ENCODE measurements around the gene BPIFB4. TPM values are rescaled to one million over a fixed set of nuclear protein-coding genes. Genes with fewer than 3 reads are reported as not detected.

Gene BPIFB4
- total and polyA plus RNA-seq, 2 donors (not counting 3 experiments of a cell fraction or from before 2014, with no cell fraction given) = not detected

GRCh38 chr20:33124261-33124660 lies 44.8 kb downstream of the BPIFB4 start:
- no peak overlapping the region for H3K4me2 ChIP-seq (ENCODE audit: insufficient read depth, low read length)
- no peak for FAIRE-seq
- H3K9me3 ChIP-seq (replicated peaks; ENCODE audit: control insufficient read depth, insufficient read depth, low read length) = no peaks in the 10 kb centered on the region
- DNase-seq (ENCODE audit: low read depth, low spot score) = no peak
- no peaks in the 10 kb centered on the region for H4K20me1 ChIP-seq (replicated peaks; ENCODE audit: control insufficient read depth, extremely low read depth, insufficient read depth, low read length)
- ChIA-PET POLR2A (no interaction called here), CTCF (no interaction called here)
- no TSS peak for BruUV-seq (replicated peaks)
- H3K27me3 ChIP-seq (ENCODE audit: control insufficient read depth in 2 of 2, insufficient read depth in 2 of 2, low read length in 2 of 2) = no peaks in the 10 kb centered on the region
- dilution Hi-C loops (cut with MboI; ENCODE audit: extremely low pct_ligation_motif_present, low sequenced_read_pairs) = no loop called here
- no peaks in the 10 kb centered on the region for H3K4me1 ChIP-seq (ENCODE audit: control insufficient read depth, extremely low read depth, insufficient read depth, low read length)
- intact Hi-C loops (cut with micrococcal nuclease) = no loop called here
- H3K9me1 ChIP-seq (replicated peaks; ENCODE audit: control insufficient read depth, extremely low read depth, insufficient read depth, low read length) = no peaks in the 10 kb centered on the region
- TF ChIP-seq POLR2A (IDR thresholded peaks at IDR 0.05; ENCODE audit: low read depth, low read length) (no peak), CTCF (IDR thresholded peaks at IDR 0.05; ENCODE audit: extremely low read depth in 1 of 2, insufficient read depth in 1 of 2, low read depth in 1 of 2, low read length in 2 of 2) (no peak), MYC (IDR thresholded peaks at IDR 0.05; ENCODE audit: low read depth, low read length) (no peak), JUN (IDR thresholded peaks at IDR 0.05; ENCODE audit: borderline replicate concordance, insufficient read depth, insufficient read length, low read depth) (no peak), FOS (IDR thresholded peaks at IDR 0.05; ENCODE audit: borderline replicate concordance, insufficient read depth, low read length) (no peak), POLR2AphosphoS5 (IDR thresholded peaks at IDR 0.05; ENCODE audit: insufficient read depth, low read depth, low read length) (no peak), EZH2 (IDR thresholded peaks at IDR 0.05; ENCODE audit: borderline replicate concordance, low read depth, low read length, severe bottlenecking) (no peak)
- H3K4me3 ChIP-seq (replicated peaks in 1 of 3; ENCODE audit: insufficient read depth in 1 of 3, low read depth in 1 of 3, low read length in 3 of 3) = no peak overlapping the region
- H3K9ac ChIP-seq (replicated peaks; ENCODE audit: extremely low read depth, insufficient read depth, low read length) = no peak overlapping the region
- H3K27ac ChIP-seq (ENCODE audit: insufficient read depth, low read depth, low read length) = no peak overlapping the region
- no peak overlapping the region for H2AFZ ChIP-seq (ENCODE audit: low read depth, low read length)
- H3K79me2 ChIP-seq (ENCODE audit: control insufficient read depth, insufficient read depth, low read length) = no peaks in the 10 kb centered on the region
- no peaks in the 10 kb centered on the region for H3K36me3 ChIP-seq (ENCODE audit: control insufficient read depth in 2 of 2, extremely low read depth in 1 of 2, insufficient read depth in 2 of 2, low read length in 2 of 2)

GRCh38 chr20:33124994-33125393 lies 45.6 kb downstream of the BPIFB4 start:
- H3K79me2 ChIP-seq (ENCODE audit: control insufficient read depth, insufficient read depth, low read length) = no peaks in the 10 kb centered on the region
- H2AFZ ChIP-seq (ENCODE audit: low read depth, low read length) = no peak overlapping the region
- dilution Hi-C loops (cut with MboI; ENCODE audit: extremely low pct_ligation_motif_present, low sequenced_read_pairs) = no loop called here
- H3K36me3 ChIP-seq (ENCODE audit: control insufficient read depth in 2 of 2, extremely low read depth in 1 of 2, insufficient read depth in 2 of 2, low read length in 2 of 2) = no peaks in the 10 kb centered on the region
- H3K4me3 ChIP-seq (replicated peaks in 1 of 3; ENCODE audit: insufficient read depth in 1 of 3, low read depth in 1 of 3, low read length in 3 of 3) = no peak overlapping the region
- POLR2A ChIA-PET = no interaction called here
- no peaks in the 10 kb centered on the region for H4K20me1 ChIP-seq (replicated peaks; ENCODE audit: control insufficient read depth, extremely low read depth, insufficient read depth, low read length)
- no peak for DNase-seq (ENCODE audit: low read depth, low spot score)
- intact Hi-C loops (cut with micrococcal nuclease) = no loop called here
- H3K27me3 ChIP-seq (ENCODE audit: control insufficient read depth in 2 of 2, insufficient read depth in 2 of 2, low read length in 2 of 2) = no peaks in the 10 kb centered on the region
- H3K9ac ChIP-seq (replicated peaks; ENCODE audit: extremely low read depth, insufficient read depth, low read length) = no peak overlapping the region
- no TSS peak for BruUV-seq (replicated peaks)
- H3K9me3 ChIP-seq (replicated peaks; ENCODE audit: control insufficient read depth, insufficient read depth, low read length) = no peaks in the 10 kb centered on the region
- TF ChIP-seq JUN (IDR thresholded peaks at IDR 0.05; ENCODE audit: borderline replicate concordance, insufficient read depth, insufficient read length, low read depth) = no peak
- TF ChIP-seq CTCF (IDR thresholded peaks at IDR 0.05; ENCODE audit: extremely low read depth in 1 of 2, insufficient read depth in 1 of 2, low read depth in 1 of 2, low read length in 2 of 2) = no peak
- TF ChIP-seq POLR2A (IDR thresholded peaks at IDR 0.05; ENCODE audit: low read depth, low read length) = no peak
- no peak for TF ChIP-seq FOS (IDR thresholded peaks at IDR 0.05; ENCODE audit: borderline replicate concordance, insufficient read depth, low read length)
- no peak for TF ChIP-seq GATA2 (IDR thresholded peaks at IDR 0.05; ENCODE audit: insufficient read depth, insufficient read length, low read depth, low read length)
- no peak for TF ChIP-seq POLR2AphosphoS5 (IDR thresholded peaks at IDR 0.05; ENCODE audit: insufficient read depth, low read depth, low read length)
- no peak overlapping the region for H3K4me2 ChIP-seq (ENCODE audit: insufficient read depth, low read length)
- FAIRE-seq = no peak
- no peak overlapping the region for H3K27ac ChIP-seq (ENCODE audit: insufficient read depth, low read depth, low read length)
- H3K9me1 ChIP-seq (replicated peaks; ENCODE audit: control insufficient read depth, extremely low read depth, insufficient read depth, low read length) = no peaks in the 10 kb centered on the region
- CTCF ChIA-PET = no interaction called here
- no peaks in the 10 kb centered on the region for H3K4me1 ChIP-seq (ENCODE audit: control insufficient read depth, extremely low read depth, insufficient read depth, low read length)
